HG03378 (cell line): ENCODE measurements around the gene SDE2.
"Not testable (repeated sequence)": the region's sequence is repeated elsewhere in the genome, so short reads cannot be mapped to it uniquely, and the experiment has no call there.

ENCODE experiments used
- ATAC-seq: cut with Tn5 transposase; IDR thresholded peaks from one replicate; pipeline ENCODE4 v1.9.1; 2021; ENCODE audit warnings: mild to moderate bottlenecking, moderate library complexity; ENCODE audit not compliant: unreplicated experiment

Gene SDE2

GRCh38 chr1:225979421-225979820, 19.7 kb downstream of the SDE2 start:
- ATAC-seq: no peak

- ATAC-seq: peak; percentile 71
These were observed 21.0 kb downstream of the SDE2 start for GRCh38 chr1:225977937-225978748.

GRCh38 chr1:225975146-225975545, 24.0 kb downstream of the SDE2 start:
- ATAC-seq: not testable (repeated sequence)

DNA sequence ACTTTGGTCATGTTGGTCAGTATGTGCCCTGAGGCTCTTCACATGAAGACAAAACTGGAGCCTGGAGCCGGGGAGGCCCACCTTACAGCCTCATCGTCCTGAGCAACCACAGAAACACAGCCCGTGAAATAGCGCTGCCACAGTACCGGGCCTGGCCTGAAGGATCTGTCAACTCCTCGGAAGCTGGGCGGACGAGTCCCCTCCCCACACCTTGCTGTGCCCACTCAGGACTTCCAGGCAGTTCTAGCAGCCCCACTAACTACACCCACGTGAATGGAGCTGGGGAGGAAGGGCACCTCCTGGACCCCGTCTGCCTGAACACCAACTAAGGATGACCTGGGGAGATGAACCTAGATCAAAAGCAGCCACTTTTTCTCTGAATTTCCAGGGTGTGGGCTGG, 24.7 kb downstream of the SDE2 start:
- ATAC-seq: no peak

GRCh38 chr1:225973158-225973557, 26.0 kb downstream of the SDE2 start:
- ATAC-seq: no peak

- ATAC-seq: no peak
These were observed 26.6 kb downstream of the SDE2 start for GRCh38 chr1:225972344-225973152.

DNA sequence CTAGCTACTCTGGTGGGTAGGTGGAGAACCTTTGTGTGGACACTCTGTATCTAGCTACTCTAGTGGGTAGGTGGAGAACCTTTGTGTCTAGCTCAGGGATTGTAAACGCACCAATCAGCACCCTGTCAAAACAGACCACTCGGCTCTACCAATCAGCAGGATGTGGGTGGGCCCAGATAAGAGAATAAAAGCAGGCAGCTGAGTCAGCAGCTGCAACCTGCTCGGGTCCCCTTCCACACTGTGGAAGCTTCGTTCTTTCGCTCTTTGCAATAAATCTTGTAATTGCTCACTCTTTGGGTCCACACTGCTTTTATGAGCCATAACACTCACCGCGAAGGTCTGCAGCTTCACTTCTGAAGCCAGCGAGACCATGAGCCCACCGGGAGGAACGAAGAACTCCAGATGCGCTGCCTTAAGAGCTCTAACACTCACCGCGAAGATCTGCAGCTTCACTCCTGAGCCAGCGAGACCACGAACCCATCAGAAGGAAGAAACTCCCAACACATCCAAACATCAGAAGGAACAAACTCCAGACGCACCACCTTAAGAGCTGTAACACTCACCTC, 28.5 kb downstream of the SDE2 start:
- not testable (repeated sequence) for ATAC-seq

DNA sequence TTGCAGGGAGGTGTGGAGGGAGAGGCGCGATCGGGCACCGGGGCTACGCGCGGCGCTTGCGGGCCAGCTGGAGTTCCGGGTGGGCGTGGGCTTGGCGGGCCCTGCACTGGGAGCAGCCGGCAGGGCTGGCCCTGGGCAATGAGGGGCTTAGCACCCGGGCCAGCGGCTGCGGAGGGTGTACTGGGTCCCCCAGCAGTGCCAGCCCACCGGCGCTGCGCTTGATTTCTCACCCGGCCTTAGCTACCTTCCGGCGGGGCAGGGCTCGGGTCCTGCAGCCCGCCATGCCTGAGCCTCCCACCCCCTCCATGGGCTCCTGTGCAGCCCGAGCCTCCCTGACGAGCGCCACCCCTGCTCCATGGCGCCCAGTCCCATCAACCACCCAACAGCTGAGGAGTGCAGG, 29.4 kb downstream of the SDE2 start:
- ATAC-seq: not testable (repeated sequence)

DNA sequence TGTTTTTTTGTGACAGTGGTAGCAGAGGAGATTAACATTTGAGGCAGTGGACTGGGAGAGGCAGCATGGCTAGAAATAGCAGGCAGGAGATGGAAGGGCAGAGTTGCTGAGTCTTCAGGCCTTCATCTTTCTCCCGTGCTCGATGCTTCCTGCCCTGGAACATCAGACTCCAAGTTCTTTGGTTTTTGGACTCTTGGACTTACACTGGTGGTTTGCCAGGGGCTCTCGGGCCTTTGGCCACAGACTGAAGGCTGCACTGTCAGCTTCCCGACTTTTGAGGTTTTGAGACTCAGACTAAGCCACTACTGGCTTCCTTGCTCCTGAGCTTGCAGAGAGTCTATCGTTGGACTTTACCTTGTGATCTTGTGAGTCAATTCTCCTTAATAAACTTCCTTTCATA, 33.9 kb downstream of the SDE2 start:
- ATAC-seq: no peak

DNA sequence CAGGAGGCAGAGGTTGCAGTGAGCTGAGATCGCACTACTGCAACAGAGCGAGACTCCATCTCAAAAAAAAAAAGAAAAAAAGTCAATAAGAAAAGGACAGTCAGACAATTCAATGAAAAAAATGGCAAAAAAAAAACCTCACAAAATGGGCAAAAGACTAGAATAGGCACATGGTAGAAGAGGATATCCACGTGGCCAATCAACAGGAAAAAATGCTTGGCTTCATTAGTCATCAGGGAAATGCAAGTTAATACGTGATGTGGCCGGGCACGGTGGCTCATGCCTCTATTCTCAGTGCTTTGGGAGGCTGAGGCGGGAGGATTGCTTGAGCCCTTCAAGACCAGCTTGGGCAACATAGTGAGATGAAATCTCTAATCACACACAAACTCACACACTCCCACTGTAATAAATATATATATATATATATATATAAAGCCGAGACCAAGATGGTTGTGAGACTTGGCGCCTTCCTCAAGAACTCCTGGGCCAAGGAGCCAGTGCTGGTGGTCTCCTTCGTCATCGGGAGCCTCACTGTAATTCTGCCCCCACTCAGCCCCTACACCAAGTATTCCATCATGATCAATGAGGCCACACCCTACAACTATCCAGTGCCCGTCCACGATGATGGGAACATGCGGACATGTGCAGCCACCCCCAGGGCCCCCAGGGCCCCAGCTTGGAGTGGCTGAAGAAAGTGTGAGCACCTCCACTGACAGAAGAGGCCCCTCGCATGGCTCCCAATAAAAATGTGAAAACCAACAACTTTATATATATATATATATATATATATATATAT, 35.2 kb downstream of the SDE2 start:
- no peak for ATAC-seq

- no peak for ATAC-seq
These were observed 36.6 kb downstream of the SDE2 start for GRCh38 chr1:225962440-225962975.

GRCh38 chr1:225961659-225962439, 37.3 kb downstream of the SDE2 start:
- no peak for ATAC-seq

GRCh38 chr1:225958041-225958440, 41.1 kb downstream of the SDE2 start:
- ATAC-seq: no peak

DNA sequence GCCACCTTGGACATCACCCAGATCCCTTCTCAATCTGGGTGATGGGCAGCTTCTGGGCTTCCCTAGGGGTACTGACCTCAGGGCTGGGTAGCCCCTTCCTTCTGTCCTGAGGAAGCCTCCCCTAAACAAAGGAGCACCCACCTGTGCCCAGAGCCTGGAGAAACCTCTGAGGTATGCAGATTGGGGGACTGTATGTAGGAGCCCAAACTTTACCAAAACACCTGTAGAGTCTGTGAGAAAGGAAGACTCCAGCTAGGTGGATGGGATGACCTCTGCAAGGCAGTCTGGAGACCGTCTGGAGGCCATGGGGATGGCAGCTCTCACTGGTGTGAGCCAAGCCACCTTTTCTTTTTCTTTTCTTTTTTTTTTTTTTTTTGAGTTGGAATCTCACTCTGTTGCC, 44.4 kb downstream of the SDE2 start:
- ATAC-seq: no peak

- no peak for ATAC-seq
These were observed 45.8 kb downstream of the SDE2 start for GRCh38 chr1:225953315-225953714.

DNA sequence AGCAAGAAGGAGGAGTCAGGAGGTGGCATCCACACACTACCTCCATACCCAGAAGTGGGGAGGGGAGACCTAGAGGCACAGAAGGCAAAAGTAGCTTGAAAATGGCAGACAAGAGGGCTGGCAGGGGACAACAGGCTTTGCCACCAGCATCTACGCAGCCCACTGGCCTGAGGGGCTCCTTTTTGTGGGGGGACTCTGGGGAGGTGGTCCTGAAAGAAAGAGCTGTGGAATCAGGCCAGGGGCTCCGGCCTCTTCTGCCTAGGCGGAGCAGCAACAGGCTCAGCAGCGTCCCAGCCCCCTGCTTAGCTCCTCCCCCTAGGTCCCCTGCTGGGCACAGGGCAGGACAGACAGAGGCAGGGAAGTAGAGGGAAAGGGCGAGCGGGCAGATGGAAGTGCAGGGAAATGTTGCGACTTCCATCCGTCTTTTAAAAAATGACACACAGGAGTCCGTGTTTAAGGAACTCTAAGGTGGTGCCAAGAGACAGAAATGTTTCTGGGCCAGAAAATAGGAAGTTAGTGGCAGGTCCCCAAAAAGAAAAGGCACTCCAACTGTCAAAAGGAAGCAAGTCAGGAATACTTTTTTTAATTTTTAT, 48.1 kb downstream of the SDE2 start:
- no peak for ATAC-seq

DNA sequence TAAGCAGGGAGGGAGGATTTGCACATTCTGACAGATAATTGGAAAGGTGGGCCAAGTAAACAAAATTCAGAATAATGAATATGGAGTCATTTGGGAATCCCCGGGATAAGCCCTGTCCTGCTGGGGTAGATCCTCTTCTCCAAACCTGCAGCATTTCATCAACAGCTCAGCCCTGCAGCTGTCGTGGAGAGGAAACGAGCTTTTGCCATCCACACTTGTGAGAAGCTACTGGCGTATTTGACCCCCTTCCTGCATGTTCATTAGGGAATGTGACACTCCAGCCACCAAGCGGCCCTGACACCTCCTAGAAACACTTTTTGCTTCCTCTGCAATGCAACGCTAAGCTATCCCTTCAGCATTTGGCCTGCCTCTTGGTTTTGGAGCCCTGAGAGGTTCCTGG, 50.1 kb downstream of the SDE2 start:
- ATAC-seq: no peak

GRCh38 chr1:225946803-225947202, 52.3 kb downstream of the SDE2 start:
- ATAC-seq: no peak

DNA sequence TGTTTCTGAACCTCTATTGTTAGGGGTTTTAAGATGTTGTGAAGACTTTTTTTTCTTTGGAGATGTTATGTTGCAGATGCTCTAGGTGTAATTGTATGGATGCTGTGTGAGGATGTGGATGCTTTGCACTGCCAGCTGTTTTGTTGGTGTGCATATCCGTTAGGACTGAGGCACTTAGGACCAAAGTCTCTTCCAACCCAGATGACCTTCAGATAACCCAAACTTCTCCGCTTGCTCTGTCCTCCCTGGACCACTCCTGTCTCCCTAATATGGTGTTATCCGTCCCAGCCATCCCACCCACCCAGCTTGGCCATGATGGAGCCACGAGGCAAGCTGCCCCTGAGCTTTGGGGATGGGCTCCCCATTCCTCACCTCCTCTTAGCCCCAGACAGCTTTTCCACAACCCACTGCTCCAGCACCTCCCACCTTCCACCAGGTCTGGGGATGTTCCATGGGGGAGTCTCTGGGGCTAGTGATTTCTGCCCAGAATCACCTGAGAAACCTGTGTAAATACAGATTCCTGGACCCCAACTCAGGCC, 53.0 kb downstream of the SDE2 start:
- ATAC-seq: no peak
